ENCODE measurements around the gene ACOT4.
"Not testable (repeated sequence)": the region's sequence is repeated elsewhere in the genome, so short reads cannot be mapped to it uniquely, and the experiment has no call there.

- TF ChIP-seq CTCF, POLR2A (IDR thresholded peaks at IDR 0.05): not testable (repeated sequence)
Measured at GRCh38 chr14:73566431-73566830, 25.2 kb upstream of the ACOT4 start.

Measured in body of pancreas (tissue), 4 donors.